Lower leg skin (tissue), 4 donors: ENCODE data around the gene RPP25. TPM values are rescaled to one million over a fixed set of nuclear protein-coding genes. Genes with fewer than 3 reads are reported as not detected.
A peak's percentile ranks its signal among the peaks of the same experiment; 100 is the strongest.

Source experiments
- DNase-seq, 2 donors: peaks; one replicate each; pipeline ENCODE4 v3.0.0-alpha.2; 2019; ENCODE audit warnings: low spot score in 2 of 2
- H3K4me3 ChIP-seq: fragments of 200-600 bp; sonication (generic); 2 replicates; pipeline ENCODE4 v1.5.1; 2017; ENCODE audit warnings: mild to moderate bottlenecking, low read depth; ENCODE audit not compliant: poor library complexity, severe bottlenecking
- CTCF ChIP-seq, 3 donors: fragments of 450-650 bp; IDR thresholded peaks; one replicate each; pipeline ENCODE4 v1.5.1; 2016; ENCODE audit warnings: antibody characterized with exemption in 3 of 3, mild to moderate bottlenecking in 3 of 3, moderate library complexity in 2 of 3
- POLR2A ChIP-seq, 2 donors: fragments of 450-650 bp; IDR thresholded peaks; one replicate each; pipeline ENCODE4 v1.6.1; 2016 to 2017; ENCODE audit warnings: antibody characterized with exemption in 2 of 2, mild to moderate bottlenecking in 1 of 2, moderate library complexity in 1 of 2
- WGBS, 2 donors: methylation state at CpG; one replicate each; pipeline ENCODE4 v1.1.5; 2018; 5-methylcytosine and 5-hydroxymethylcytosine counted together
- intact Hi-C: fragments of 100-400 bp; cut with DNase I; formaldehyde crosslinking; loops from one replicate; pipeline ENCODE4 v1.15.0; 2023; ENCODE audit warnings: low total_unique reads
- total RNA-seq, 4 donors: library from RNA; depleted of rRNA; stranded (reverse); fragments of >200 nt; gene quantifications; one replicate each; pipeline ENCODE4 v1.1.0, GENCODE V29; 2016

The RPP25 gene
- total RNA-seq, 4 donors from 2014 or later = 5.4 to 10.6 (median 8.4) TPM

- DNase-seq = no peak
- TF ChIP-seq POLR2A (IDR thresholded peaks at IDR 0.05) = no peak
- TF ChIP-seq CTCF (IDR thresholded peaks at IDR 0.05) = no peak
- 94 to 95% methylated on average over 4 of the region's 4 CpGs for WGBS, 2 donors
- intact Hi-C loops = no loop called here
- H3K4me3 ChIP-seq = no peak overlapping the region
Measured at GRCh38 chr15:74908635-74909034, 47.9 kb downstream of the RPP25 start.

- no peak for DNase-seq
- intact Hi-C loops = no loop called here
- 41 to 42% methylated on average over 8 of the region's 8 CpGs for WGBS, 2 donors
- peak overlapping the region; percentile 76 for H3K4me3 ChIP-seq
- TF ChIP-seq CTCF (IDR thresholded peaks at IDR 0.05) = no peak
- no peak for TF ChIP-seq POLR2A (IDR thresholded peaks at IDR 0.05)
Measured at GRCh38 chr15:74907163-74907870, 49.3 kb downstream of the RPP25 start.

- intact Hi-C loops = no loop called here
- DNase-seq = peak; percentile 88 to 98
- peak within 1 kb of the TSS; percentile 76 for H3K4me3 ChIP-seq
- 1 to 2% methylated on average over 28 to 29 of the region's 74 CpGs for WGBS, 2 donors
- TF ChIP-seq CTCF (IDR thresholded peaks at IDR 0.05) (no peak), POLR2A (IDR thresholded peaks at IDR 0.05) (peak in 1 of 2 donors; percentile 15)
Measured at GRCh38 chr15:74906450-74907162, 50.0 kb downstream of the RPP25 start, which contains the start of gene FAM219B. TSS of gene FAM219B (minus strand) at chr15:74906851. CDS start at chr15:74906800, 51 bp downstream.

GRCh38 chr15:74906067-74906449 lies 50.5 kb downstream of the RPP25 start:
- WGBS, 2 donors = 0% methylated on average over 9 to 20 of the region's 20 CpGs
- peak in 1 of 2 donors; percentile 88 for DNase-seq
- H3K4me3 ChIP-seq = peak overlapping the region; percentile 76
- no peak for TF ChIP-seq POLR2A (IDR thresholded peaks at IDR 0.05)
- no peak for TF ChIP-seq CTCF (IDR thresholded peaks at IDR 0.05)
- intact Hi-C loops = no loop called here

Other genes with a start within 250 kb of the RPP25 start
- gene CYP1A1, start 231.2 kb downstream of the RPP25 start, total RNA-seq = 1 to 10 TPM; 3.0 to 6.8 (median 3.6) TPM
- gene CYP1A2, start 207.9 kb downstream of the RPP25 start, total RNA-seq = not detected
- 10 to 100 TPM; 37.6 to 47.3 (median 45.4) TPM for gene CSK, start 174.7 kb downstream of the RPP25 start, total RNA-seq
- gene LMAN1L, start 143.9 kb downstream of the RPP25 start, total RNA-seq = 1 to 10 TPM in 1 of 4 donors, under 1 TPM in 1, not detected in 2; 0.29 to 1.3 TPM
- under 1 TPM; 0.17 to 0.84 (median 0.28) TPM for gene CPLX3, start 130.1 kb downstream of the RPP25 start, total RNA-seq
- 100 to 1,000 TPM; 108 to 189 (median 123) TPM for gene ULK3, start 113.6 kb downstream of the RPP25 start, total RNA-seq
- gene SCAMP2, start 83.4 kb downstream of the RPP25 start, total RNA-seq = 100 to 1,000 TPM in 3 of 4 donors, 10 to 100 TPM in 1; 97.2 to 134 (median 107) TPM
- 10 to 100 TPM; 27.6 to 73.1 (median 32.5) TPM for gene MPI, start 66.7 kb downstream of the RPP25 start, total RNA-seq
- gene FAM219B, start 49.9 kb downstream of the RPP25 start, total RNA-seq = 10 to 100 TPM; 60.3 to 72.6 (median 67.5) TPM
- gene COX5A, start 18.7 kb downstream of the RPP25 start, total RNA-seq = 100 to 1,000 TPM; 109 to 175 (median 137) TPM
- gene SCAMP5, start 38.8 kb upstream of the RPP25 start, total RNA-seq = 1 to 10 TPM in 3 of 4 donors, under 1 TPM in 1; 0.46 to 5.4 (median 1.2) TPM
- 10 to 100 TPM; 14.4 to 21.4 (median 17.5) TPM for gene PPCDC, start 66.8 kb upstream of the RPP25 start, total RNA-seq
- gene C15orf39, start 245.1 kb upstream of the RPP25 start, total RNA-seq = 10 to 100 TPM; 21.9 to 29.3 (median 26.1) TPM